DND-41 (cell line): ENCODE data around the gene STAM2.

ENCODE experiments used
- CTCF ChIP-seq: IDR thresholded peaks from 2 replicates; pipeline ENCODE4 v1.5.1; 2012; ENCODE audit warnings: borderline replicate concordance, low read length, moderate library complexity, mild to moderate bottlenecking; ENCODE audit not compliant: poor library complexity, severe bottlenecking; ENCODE audit errors: extremely low read depth
- EZH2 ChIP-seq: IDR thresholded peaks from 3 replicates; pipeline ENCODE4 v1.6.1; 2012; ENCODE audit warnings: borderline replicate concordance, low read depth, mild to moderate bottlenecking, moderate library complexity, low read length, inconsistent platforms; ENCODE audit not compliant: severe bottlenecking

GRCh38 chr2:152083202-152083875 is 92.2 kb downstream of the STAM2 start:
- TF ChIP-seq CTCF (no peak), EZH2 (no peak)
